Brain microvascular endothelial cell (primary cell): ENCODE results near the gene AMN.
"Not testable (repeated sequence)": the region's sequence is repeated elsewhere in the genome, so short reads cannot be mapped to it uniquely, and the experiment has no call there.

Experiments
- DNase-seq: peaks from one replicate; pipeline ENCODE4 v3.0.0-alpha.2; 2020
- H3K27ac ChIP-seq: fragments of 250-450 bp; sonication (Bioruptor Pico); 2 replicates; pipeline ENCODE4 v1.5.1; 2020; ENCODE audit warnings: mild to moderate bottlenecking, moderate library complexity
- H3K27me3 ChIP-seq: fragments of 250-450 bp; sonication (Bioruptor Pico); replicated peaks from 2 replicates; pipeline ENCODE4 v1.5.1; 2020; ENCODE audit warnings: mild to moderate bottlenecking
- H3K36me3 ChIP-seq: fragments of 250-450 bp; sonication (Bioruptor Pico); replicated peaks from 2 replicates; pipeline ENCODE4 v1.5.1; 2020; ENCODE audit warnings: mild to moderate bottlenecking
- H3K4me3 ChIP-seq: 2 replicates; pipeline ENCODE4 v1.5.1; 2011; ENCODE audit warnings: low read depth, mild to moderate bottlenecking, control low read depth, low read length, moderate library complexity
- in situ Hi-C: cut with HindIII; loops from 2 replicates; pipeline ENCODE4 v1.10.0; 2017; ENCODE audit warnings: low sequenced_read_pairs, low pct_ligation_motif_present
- TF ChIP-seq, protein P1 (sequence below): IDR thresholded peaks from 2 replicates; pipeline ENCODE4 v1.5.1; 2011; ENCODE audit warnings: low read depth, mild to moderate bottlenecking, moderate library complexity, low read length, control low read depth, inconsistent platforms; ENCODE audit errors: missing control alignments

Gene AMN

GRCh38 chr14:102922490-102923200 lies at the start of gene AMN:
Gene AMN (plus strand): TSS chr14:102922663. CDS start chr14:102922689, 26 bp downstream.
- Histone ChIP-seq H3K27ac (no peak within 1 kb of the TSS), H3K4me3 (peak within 1 kb of the TSS; percentile 31), H3K36me3 (no peaks in the 10 kb centered on the region), H3K27me3 (peaks cover 30% of the 10 kb centered on the region)
- in situ Hi-C loops = no loop called here
- DNase-seq = no peak
- TF ChIP-seq, protein P1, sequence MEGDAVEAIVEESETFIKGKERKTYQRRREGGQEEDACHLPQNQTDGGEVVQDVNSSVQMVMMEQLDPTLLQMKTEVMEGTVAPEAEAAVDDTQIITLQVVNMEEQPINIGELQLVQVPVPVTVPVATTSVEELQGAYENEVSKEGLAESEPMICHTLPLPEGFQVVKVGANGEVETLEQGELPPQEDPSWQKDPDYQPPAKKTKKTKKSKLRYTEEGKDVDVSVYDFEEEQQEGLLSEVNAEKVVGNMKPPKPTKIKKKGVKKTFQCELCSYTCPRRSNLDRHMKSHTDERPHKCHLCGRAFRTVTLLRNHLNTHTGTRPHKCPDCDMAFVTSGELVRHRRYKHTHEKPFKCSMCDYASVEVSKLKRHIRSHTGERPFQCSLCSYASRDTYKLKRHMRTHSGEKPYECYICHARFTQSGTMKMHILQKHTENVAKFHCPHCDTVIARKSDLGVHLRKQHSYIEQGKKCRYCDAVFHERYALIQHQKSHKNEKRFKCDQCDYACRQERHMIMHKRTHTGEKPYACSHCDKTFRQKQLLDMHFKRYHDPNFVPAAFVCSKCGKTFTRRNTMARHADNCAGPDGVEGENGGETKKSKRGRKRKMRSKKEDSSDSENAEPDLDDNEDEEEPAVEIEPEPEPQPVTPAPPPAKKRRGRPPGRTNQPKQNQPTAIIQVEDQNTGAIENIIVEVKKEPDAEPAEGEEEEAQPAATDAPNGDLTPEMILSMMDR = no peak

GRCh38 chr14:102873131-102873530 lies 49.3 kb upstream of the AMN start:
- no peak overlapping the region for H3K27ac ChIP-seq
- TF ChIP-seq, protein P1 = no peak
- no peaks in the 10 kb centered on the region for H3K27me3 ChIP-seq
- in situ Hi-C loops = no loop called here
- H3K4me3 ChIP-seq = no peak overlapping the region
- no peak for DNase-seq
- H3K36me3 ChIP-seq = peaks cover 19% of the 10 kb centered on the region

GRCh38 chr14:102873546-102874061 lies 48.9 kb upstream of the AMN start:
- peaks cover 19% of the 10 kb centered on the region for H3K36me3 ChIP-seq
- no peak overlapping the region for H3K27ac ChIP-seq
- TF ChIP-seq, protein P1 = no peak
- H3K4me3 ChIP-seq = no peak overlapping the region
- no peaks in the 10 kb centered on the region for H3K27me3 ChIP-seq
- no peak for DNase-seq
- in situ Hi-C loops = no loop called here

DNA sequence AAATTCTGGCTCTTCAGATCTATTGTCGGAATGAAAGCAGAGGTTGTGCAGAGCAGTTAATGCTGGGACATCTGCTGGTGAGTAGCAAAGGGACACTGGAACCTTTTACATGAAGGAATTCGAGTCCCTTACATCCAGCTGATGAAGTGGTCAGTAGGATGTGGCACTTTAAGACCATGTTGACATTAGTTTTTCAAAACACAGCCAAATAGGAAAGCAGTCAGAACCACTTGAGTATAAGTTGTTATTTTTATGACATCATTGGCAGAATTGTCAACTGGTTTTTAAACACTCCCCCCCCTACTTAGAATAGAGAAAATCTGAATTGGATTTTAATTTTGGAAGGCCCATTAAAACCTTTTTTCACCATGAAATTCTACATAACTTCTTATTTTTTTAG lies 46.8 kb upstream of the AMN start:
- Histone ChIP-seq H3K27ac (no peak overlapping the region), H3K36me3 (peaks cover 25% of the 10 kb centered on the region), H3K27me3 (no peaks in the 10 kb centered on the region), H3K4me3 (no peak overlapping the region)
- in situ Hi-C loops = no loop called here
- no peak for DNase-seq
- TF ChIP-seq, protein P1 = no peak

GRCh38 chr14:102877511-102877910 lies 45.0 kb upstream of the AMN start:
- DNase-seq, H3K27me3 ChIP-seq, H3K4me3 ChIP-seq, H3K27ac ChIP-seq, in situ Hi-C loops: not testable (repeated sequence)
- peaks cover 17% of the 10 kb centered on the region for H3K36me3 ChIP-seq

GRCh38 chr14:102878174-102878969 lies 44.1 kb upstream of the AMN start:
- Histone ChIP-seq H3K27ac (no peak overlapping the region), H3K4me3 (no peak overlapping the region)

More at GRCh38 chr14:102878174-102878969, 44.1 kb upstream of the AMN start:
- DNase-seq = no peak
- H3K27me3 ChIP-seq = no peaks in the 10 kb centered on the region
- peaks cover 14% of the 10 kb centered on the region for H3K36me3 ChIP-seq
- in situ Hi-C loops = no loop called here
- TF ChIP-seq, protein P1 = no peak
